IgD-negative memory B cell (primary cell): ENCODE measurements around the gene PAOX. TPM values are rescaled to one million over a fixed set of nuclear protein-coding genes. Genes with fewer than 3 reads are reported as not detected.
A peak's percentile ranks its signal among the peaks of the same experiment; 100 is the strongest.

Source experiments
- H3K27ac Mint-ChIP-seq, 3 donors: one replicate each; pipeline ENCODE4 v1.8.0; 2020 to 2022; ENCODE audit warnings: mild to moderate bottlenecking in 3 of 3, mixed read lengths in 3 of 3, moderate library complexity in 1 of 3
- H3K27me3 Mint-ChIP-seq: one replicate; pipeline ENCODE4 v1.8.0; 2021; ENCODE audit warnings: mixed read lengths
- H3K36me3 Mint-ChIP-seq: one replicate; pipeline ENCODE4 v1.8.0; 2020; ENCODE audit warnings: mild to moderate bottlenecking, mixed read lengths
- H3K4me1 Mint-ChIP-seq, 3 donors: one replicate each; pipeline ENCODE4 v1.8.0; 2020 to 2022; ENCODE audit warnings: mixed read lengths in 3 of 3, mild to moderate bottlenecking in 1 of 3
- H3K4me3 Mint-ChIP-seq, 4 donors: one replicate each; pipeline ENCODE4 v1.8.0; 2020 to 2022; ENCODE audit warnings: mild to moderate bottlenecking in 4 of 4, mixed read lengths in 4 of 4, moderate library complexity in 3 of 4
- H3K9me3 Mint-ChIP-seq, 3 donors: one replicate each; pipeline ENCODE4 v1.8.0; 2020 to 2021; ENCODE audit warnings: mixed read lengths in 3 of 3, mild to moderate bottlenecking in 1 of 3
- polyA plus RNA-seq: library from polyadenylated mRNA; unstranded; fragments of 300-500 nt; fragmentation: Illumina TruSeq; gene quantifications from one replicate; pipeline ENCODE4 v1.2.3, GENCODE V29; 2021

Gene PAOX
- polyA plus RNA-seq, 1 donor from 2014 or later, result 55.4 TPM

DNA sequence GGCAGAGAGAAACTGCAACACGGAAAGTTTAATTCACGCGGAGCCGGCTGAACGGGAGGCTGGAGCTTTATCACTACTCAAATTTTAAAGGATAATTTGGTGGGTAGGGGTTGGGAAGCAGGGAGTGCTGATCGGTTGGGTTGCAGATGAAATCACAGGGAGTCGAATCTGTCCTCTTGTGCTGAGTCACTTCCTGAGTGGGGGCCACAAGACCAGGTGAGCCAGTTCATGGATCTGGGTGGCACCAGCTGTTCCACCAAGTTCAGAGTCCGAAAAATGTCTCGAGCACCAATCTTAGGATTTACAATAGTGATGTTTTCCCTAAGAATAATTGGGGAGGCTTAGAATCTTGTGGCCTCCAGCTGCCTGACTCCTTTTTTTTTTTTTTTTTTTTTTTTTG is 35.5 kb upstream of the PAOX start:
- Mint-ChIP-seq H3K4me3 (no peak overlapping the region), H3K36me3 (no peaks in the 10 kb centered on the region), H3K4me1 (no peaks in the 10 kb centered on the region), H3K27ac (no peak overlapping the region), H3K27me3 (peaks cover 35% of the 10 kb centered on the region), H3K9me3 (no peaks in the 10 kb centered on the region)

DNA sequence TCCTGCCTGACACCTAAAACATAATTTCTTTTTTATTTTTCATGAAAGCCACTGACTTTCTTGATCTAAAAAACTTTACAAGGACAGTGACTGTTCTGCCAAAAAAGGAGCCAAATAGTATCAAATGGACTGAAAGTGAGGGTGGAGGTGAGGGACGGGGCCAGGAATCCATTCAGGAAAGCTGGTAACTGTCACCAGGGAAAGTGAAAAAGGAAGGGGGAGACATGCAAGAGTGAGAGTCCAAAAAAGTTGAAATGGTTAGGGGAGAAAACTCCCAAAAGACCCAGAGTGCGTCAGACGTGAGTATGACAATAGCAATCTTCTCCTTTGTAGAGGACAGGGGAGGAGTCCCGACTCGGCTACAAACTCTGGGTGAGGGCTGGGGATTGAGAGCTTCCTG is 34.8 kb upstream of the PAOX start:
- H3K27me3 Mint-ChIP-seq, result peaks cover 35% of the 10 kb centered on the region
- no peaks in the 10 kb centered on the region for H3K9me3 Mint-ChIP-seq
- H3K27ac Mint-ChIP-seq, result no peak overlapping the region
- peaks cover 0 to 3% (median 0%) of the 10 kb centered on the region in 3 donors for H3K4me1 Mint-ChIP-seq
- H3K36me3 Mint-ChIP-seq, result no peaks in the 10 kb centered on the region
- no peak overlapping the region for H3K4me3 Mint-ChIP-seq

DNA sequence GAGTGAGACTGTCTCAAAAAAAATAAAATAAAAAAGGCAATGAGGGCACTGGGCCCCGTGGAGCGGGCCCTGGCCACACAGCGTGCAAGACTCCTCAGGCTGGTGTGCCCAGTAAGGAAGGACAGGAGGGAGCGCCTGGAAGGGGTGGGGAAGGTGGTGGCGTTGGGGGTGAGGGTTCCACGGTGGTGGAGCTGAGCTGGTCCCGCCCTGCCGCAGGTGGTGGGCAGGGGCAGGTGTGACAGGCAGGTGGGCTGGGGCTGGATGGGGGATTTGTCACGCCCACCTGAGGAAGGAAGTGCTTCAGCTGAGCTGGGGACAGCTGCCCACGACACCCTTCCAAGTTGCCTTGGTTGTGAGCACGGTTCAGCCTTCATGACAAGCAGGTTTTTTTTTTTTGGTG is 32.6 kb upstream of the PAOX start:
- Mint-ChIP-seq H3K36me3 (no peaks in the 10 kb centered on the region), H3K27me3 (peaks cover 31% of the 10 kb centered on the region), H3K27ac (no peak overlapping the region), H3K4me3 (peak overlapping the region in 1 of 4 donors; percentile 76), H3K9me3 (no peaks in the 10 kb centered on the region), H3K4me1 (peaks cover 0 to 4% (median 0%) of the 10 kb centered on the region in 3 donors)

DNA sequence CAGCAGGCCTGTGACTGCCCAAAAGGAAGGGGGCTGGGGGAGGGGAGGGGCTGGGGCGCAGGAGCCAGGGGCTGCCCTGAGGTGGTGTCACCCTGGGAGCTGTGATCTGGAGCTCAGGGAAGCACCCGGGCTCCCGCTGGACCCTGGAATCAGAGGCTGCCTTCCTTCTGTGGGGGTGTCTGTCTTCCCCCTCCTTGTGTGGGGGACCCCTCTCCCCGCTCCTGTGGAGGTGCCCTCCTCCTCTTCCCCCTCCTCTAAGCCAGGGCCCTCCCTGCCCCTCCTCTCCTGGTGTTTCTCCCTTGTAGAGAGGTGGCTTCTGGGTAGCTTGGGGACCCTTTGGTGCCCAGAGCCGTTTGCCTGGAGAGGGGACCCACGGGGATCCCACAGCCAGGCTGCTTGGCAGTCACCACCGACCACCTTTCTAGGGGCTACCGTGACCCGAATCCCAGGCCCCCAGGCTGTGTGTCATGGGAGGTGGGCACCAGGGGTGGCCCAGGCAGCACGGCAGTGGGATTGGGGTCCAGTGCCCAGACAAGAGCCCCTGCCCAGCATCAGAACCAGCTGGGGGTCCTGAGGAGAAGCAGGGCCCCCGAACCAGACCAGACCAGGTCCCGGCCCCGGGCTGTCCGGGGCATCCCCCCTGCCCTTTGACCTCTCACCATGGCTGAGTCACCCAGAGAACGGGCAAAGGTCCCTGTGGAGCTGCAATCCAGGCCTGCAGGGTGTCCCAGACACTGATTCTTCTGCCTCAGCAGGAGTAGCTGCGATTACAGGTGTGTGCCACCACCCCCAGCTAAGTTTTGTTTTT is 31.1 kb upstream of the PAOX start:
- Mint-ChIP-seq H3K4me1 (peaks cover 0 to 4% (median 0%) of the 10 kb centered on the region in 3 donors), H3K4me3 (no peak overlapping the region), H3K27ac (no peak overlapping the region), H3K27me3 (peaks cover 28% of the 10 kb centered on the region), H3K36me3 (no peaks in the 10 kb centered on the region), H3K9me3 (no peaks in the 10 kb centered on the region)

DNA sequence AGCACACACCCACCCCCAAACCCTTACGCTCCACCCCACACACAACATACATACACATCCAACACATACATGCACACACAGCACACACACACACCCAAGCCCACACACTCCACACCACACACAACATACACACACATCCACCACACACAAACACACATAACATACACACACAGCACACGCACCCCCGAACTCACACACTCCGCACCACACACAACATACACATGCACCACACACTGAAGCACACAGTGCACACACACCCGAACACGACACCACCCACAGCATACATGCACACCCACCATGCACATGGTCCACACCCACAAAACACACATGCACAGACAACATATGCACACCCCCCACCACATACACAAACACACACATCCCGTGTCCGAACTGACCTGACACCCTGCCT is 29.9 kb upstream of the PAOX start:
- no peak overlapping the region for H3K4me3 Mint-ChIP-seq
- peaks cover 0 to 5% (median 0%) of the 10 kb centered on the region in 3 donors for H3K4me1 Mint-ChIP-seq
- H3K27ac Mint-ChIP-seq, result no peak overlapping the region
- no peaks in the 10 kb centered on the region for H3K36me3 Mint-ChIP-seq
- peaks cover 19% of the 10 kb centered on the region for H3K27me3 Mint-ChIP-seq
- no peaks in the 10 kb centered on the region for H3K9me3 Mint-ChIP-seq

DNA sequence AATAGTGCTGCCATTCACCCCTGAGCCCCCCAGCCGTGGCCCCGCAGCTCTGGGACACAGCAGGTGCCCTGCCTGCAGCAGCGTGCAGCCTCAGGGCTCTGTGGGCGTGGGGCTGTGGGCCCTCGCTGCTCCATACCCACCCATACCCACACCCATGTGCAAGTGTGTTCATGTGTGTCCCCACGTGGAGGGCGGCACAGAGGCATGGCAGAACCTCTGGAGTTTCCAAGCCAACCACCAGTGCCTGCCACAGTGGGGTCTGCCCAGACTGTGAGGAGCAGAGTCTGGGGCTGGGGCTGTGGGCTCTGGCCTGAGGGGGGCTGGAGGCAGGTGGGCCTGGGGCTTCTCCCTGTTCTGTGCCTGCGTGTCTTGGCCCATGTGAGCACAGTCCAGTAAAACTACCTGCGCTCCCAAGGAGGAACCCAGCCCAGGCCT is 29.5 kb upstream of the PAOX start:
- Mint-ChIP-seq H3K36me3 (no peaks in the 10 kb centered on the region), H3K27me3 (peaks cover 17% of the 10 kb centered on the region), H3K27ac (no peak overlapping the region), H3K9me3 (no peaks in the 10 kb centered on the region), H3K4me3 (no peak overlapping the region), H3K4me1 (peaks cover 0 to 5% (median 0%) of the 10 kb centered on the region in 3 donors)

DNA sequence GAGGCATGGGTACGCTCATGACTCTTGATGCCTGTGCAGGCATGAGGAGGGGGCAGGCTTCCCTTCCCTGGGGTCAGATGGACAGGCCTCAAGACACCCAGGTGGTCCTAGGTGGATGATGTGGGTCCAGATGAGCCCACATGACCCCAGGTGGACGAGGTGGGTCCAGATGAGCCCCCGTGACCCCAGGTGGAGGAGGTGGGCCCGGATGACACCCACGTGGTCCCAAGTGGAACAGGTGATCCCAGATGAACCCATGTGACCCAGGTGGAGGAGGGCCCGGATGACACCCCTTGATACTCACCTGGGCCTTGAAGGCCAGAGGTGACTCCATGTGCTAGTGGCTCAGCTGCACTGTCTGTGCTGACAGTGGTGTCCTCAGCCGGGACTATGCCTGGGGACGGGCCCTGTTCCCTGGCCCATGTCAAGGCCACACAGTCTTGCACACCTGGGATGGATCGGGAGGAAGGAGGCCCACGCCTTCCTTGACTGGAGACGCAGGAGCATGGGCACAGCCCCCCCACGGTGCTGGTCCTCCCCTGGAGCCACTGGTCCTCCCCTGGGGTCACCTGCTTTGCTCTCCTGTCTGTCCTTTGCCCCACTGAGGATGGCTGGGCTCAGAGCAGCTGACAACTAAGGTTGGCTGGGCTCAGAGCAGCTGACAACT is 28.6 kb upstream of the PAOX start:
- Mint-ChIP-seq H3K4me1 (peaks cover 0 to 5% (median 0%) of the 10 kb centered on the region in 3 donors), H3K9me3 (no peaks in the 10 kb centered on the region), H3K4me3 (no peak overlapping the region), H3K27me3 (peaks cover 14% of the 10 kb centered on the region), H3K27ac (no peak overlapping the region), H3K36me3 (no peaks in the 10 kb centered on the region)

DNA sequence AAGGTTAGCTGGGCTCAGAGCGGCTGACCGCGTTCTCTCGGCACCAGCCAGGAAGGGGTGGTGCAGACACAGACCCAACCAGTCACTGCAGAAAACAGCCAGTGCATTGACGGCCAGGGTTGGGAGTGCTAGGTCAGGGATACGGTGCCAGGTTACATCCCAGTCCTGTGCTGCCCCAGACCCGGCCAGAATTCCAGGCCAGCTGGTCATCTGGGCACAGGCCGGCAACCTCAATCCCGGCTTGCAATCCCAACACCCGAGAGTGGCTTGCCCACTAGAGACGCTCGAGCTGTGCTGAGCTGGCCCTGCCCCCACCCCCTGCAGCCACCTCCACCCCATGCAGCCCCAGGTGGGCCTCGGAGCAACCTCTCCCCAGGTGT is 28.1 kb upstream of the PAOX start:
- no peak overlapping the region for H3K4me3 Mint-ChIP-seq
- peaks cover 8% of the 10 kb centered on the region for H3K27me3 Mint-ChIP-seq
- H3K4me1 Mint-ChIP-seq, result peaks cover 0 to 5% (median 0%) of the 10 kb centered on the region in 3 donors
- H3K36me3 Mint-ChIP-seq, result no peaks in the 10 kb centered on the region
- H3K27ac Mint-ChIP-seq, result no peak overlapping the region
- no peaks in the 10 kb centered on the region for H3K9me3 Mint-ChIP-seq

DNA sequence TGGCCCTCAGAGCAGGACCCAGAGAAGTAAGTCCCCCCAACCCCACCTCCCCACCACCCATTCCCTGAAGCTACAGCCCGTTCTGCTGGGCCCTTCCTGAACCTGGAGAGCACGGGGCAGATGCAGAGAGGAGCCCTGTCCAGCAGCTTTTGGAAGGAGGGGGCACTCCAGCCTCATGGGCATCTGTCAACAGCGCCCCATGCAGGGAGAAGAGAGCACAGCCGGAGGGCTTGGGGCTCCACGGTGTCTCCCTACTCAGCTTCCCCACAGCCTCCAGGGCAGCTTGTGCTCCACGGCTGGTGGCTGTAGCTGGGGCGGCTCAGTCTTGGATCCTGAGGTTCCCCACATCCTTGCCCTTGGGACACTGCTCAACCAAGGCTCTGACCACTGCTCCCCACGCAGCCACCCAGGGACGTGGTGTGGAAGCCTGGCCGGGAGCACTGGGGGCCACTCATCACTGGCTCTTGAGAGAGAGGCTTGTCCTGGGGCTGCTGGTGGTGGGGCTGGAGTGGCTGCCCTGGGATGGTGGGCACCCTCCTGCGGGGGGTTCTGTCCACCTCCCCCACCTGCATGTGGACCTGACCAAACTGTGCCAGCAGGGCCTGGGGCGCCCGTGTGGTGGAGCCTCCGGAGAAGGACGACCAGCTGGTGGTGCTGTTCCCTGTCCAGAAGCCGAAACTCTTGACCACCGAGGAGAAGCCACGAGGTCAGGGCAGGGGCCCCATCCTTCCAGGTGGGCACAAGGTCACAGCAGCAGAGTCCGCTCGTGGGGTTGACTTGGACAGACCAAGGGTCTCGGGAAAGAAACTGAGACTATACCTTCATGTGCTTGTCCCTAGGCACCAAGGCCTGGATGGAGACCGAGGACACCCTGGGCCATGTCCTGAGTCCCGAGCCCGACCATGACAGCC is 27.4 kb upstream of the PAOX start:
- no peak overlapping the region for H3K27ac Mint-ChIP-seq
- H3K4me3 Mint-ChIP-seq, result no peak overlapping the region
- H3K36me3 Mint-ChIP-seq, result no peaks in the 10 kb centered on the region
- peaks cover 0 to 5% (median 0%) of the 10 kb centered on the region in 3 donors for H3K4me1 Mint-ChIP-seq
- H3K27me3 Mint-ChIP-seq, result peaks cover 4% of the 10 kb centered on the region
- no peaks in the 10 kb centered on the region for H3K9me3 Mint-ChIP-seq

DNA sequence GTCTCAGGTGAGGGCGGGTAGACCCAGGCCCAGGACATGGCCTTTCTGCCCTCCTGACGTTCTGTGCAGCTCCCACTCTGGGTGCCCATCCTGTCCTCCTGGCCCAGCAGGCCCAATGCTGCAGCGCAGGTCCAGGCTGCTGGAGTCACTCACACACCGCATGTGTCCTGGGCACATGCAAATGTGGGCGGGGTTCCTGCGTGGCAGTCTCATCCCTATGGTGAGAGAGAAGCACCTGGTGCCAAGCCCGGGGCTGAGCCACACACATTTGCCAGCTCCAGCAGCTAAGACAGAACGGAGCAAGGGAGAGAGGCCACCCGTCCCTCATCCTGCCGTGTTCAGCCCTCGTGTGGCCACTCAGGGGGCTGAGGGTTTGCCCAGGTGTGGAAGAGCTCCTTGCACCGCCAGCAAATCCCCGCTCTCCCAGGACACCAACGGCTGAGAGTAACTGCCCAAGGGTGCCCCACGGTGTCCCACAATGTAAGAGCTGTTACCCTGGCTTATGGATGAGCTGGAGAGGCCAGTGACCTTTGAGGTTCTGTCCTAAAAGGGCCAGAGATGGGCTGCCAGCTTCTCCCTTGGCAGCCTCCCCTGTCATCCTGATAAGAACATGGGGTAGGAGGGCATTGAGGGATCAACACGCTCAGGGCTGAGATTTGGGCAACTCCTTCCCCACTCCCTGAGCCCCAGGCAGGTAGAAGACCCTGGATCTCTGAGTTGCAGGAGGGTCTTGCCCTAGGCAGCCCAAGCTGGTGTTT is 25.7 kb upstream of the PAOX start:
- Mint-ChIP-seq H3K27ac (no peak overlapping the region), H3K27me3 (no peaks in the 10 kb centered on the region), H3K4me1 (peaks cover 0 to 5% (median 0%) of the 10 kb centered on the region in 3 donors), H3K9me3 (no peaks in the 10 kb centered on the region), H3K36me3 (no peaks in the 10 kb centered on the region), H3K4me3 (no peak overlapping the region)

DNA sequence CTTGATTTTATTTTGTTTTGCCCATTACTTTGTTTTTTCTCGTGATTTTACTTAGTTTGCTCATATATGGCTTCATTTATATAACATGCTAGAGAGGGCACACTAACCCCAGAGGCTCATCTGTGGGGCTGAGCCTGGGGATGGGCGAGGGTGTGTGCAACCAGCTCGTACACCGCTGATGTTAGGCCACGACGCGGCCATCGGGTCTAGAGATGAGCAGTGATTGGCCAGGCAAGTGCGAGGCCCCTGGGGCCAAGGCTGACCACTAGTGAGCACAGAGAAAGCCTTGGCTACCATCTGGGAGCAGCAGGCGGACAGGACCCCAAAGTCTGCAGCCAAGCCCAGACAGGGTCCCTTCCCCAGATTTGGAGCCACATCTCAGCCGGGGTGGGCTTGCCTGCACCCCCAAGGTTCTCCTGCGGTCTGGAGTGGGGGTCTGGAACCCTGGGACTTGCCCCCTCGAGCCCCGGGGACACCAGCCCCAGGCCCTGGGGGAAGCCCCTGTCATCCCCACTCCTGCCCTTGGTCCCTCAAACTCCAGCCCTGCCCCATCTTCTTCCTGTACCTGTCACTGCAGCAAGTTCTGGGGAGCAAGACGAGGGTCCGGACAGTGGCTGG is 25.0 kb upstream of the PAOX start:
- Mint-ChIP-seq H3K4me3 (no peak overlapping the region), H3K27ac (peak overlapping the region in 1 of 3 donors; percentile 63), H3K4me1 (peaks cover 0 to 3% (median 0%) of the 10 kb centered on the region in 3 donors), H3K9me3 (no peaks in the 10 kb centered on the region), H3K36me3 (no peaks in the 10 kb centered on the region), H3K27me3 (no peaks in the 10 kb centered on the region)

DNA sequence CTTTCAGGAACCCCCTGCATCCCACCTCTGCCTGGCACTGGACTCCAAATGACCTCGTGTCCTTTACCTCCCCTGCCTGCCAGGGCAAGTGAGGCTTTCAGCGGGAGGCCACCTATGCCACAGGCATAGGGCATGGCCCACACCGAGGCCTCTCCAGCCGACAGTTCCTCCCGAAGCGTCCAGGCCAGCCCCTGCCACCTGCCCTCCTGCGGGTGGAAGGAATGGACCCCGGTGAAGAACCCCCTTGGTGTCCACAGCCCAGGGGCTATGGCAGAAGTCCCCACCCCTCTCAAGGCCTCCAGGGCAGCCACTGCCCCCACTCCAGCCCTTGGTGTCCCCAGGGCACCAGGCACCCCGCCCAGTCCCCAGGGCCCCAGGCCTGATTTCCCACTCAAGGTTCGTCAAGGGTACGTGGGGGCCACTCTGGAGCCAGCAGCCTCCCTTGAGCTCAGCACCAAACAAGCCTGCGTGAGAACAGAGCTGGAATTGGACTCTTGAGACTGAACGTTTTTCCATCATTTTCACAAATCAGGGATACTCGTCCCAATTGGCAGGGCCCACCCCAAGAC is 24.3 kb upstream of the PAOX start:
- Mint-ChIP-seq H3K9me3 (no peaks in the 10 kb centered on the region), H3K4me1 (peaks cover 0 to 1% (median 0%) of the 10 kb centered on the region in 3 donors), H3K4me3 (peak overlapping the region in 1 of 4 donors; percentile 14), H3K36me3 (no peaks in the 10 kb centered on the region), H3K27me3 (no peaks in the 10 kb centered on the region), H3K27ac (no peak overlapping the region)

DNA sequence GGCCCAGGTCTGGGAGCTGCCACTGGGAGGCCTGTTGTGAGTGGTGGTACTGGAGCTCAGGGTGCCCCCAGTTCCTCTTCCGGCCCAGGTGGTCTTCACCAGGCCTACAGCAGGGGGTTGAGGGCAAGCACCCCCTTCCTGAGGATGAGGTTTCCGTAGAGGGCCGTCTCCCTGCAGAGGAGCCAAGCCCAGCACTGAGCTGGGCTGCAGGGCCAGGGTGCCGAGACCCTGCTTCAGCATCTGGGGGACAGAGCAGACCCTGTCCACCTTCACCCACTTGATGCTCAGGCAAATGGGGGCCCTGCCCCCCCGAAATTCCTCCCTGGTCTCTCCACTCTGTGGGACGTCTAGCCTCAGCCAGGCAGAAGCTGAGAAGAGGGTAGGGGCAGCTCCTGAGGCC is 23.8 kb upstream of the PAOX start:
- Mint-ChIP-seq H3K9me3 (no peaks in the 10 kb centered on the region), H3K36me3 (no peaks in the 10 kb centered on the region), H3K4me3 (peak overlapping the region in 1 of 4 donors; percentile 16), H3K27ac (peak overlapping the region in 1 of 3 donors; percentile 25), H3K4me1 (peaks cover 0 to 1% (median 0%) of the 10 kb centered on the region in 3 donors), H3K27me3 (no peaks in the 10 kb centered on the region)

DNA sequence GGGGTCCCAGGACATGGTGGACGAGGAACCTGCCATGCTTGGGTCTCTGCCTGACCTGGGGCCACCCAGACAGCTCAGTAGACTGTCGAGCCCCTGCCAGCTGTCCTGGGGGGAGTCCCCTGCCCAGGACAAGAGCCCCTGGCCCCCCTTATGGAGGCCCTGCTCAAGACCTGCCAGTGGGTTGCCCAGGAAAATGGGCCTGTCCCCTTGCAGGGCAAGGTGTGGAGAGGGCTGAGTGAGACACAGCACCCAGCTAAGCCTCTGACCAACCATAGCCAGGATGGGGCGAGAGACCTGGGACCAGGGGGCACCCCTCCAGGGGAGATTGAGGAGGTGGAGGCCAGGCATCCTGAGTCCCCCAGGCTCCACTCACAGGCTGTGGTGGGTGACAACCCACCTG is 23.1 kb upstream of the PAOX start:
- H3K9me3 Mint-ChIP-seq, result no peaks in the 10 kb centered on the region
- peak overlapping the region in 1 of 3 donors; percentile 25 for H3K27ac Mint-ChIP-seq
- no peaks in the 10 kb centered on the region for H3K27me3 Mint-ChIP-seq
- H3K4me1 Mint-ChIP-seq, result peaks cover 2 to 4% (median 3%) of the 10 kb centered on the region in 3 donors
- H3K36me3 Mint-ChIP-seq, result no peaks in the 10 kb centered on the region
- H3K4me3 Mint-ChIP-seq, result peak overlapping the region; percentile 44 to 78 (median 61)
